Activated CD4-positive, alpha-beta T cell treated with anti-CD3 and anti-CD28 coated beads, Interleukin-10, Interleukin-2, amounts not matched to agents 100 ng/mL and 50 ng/mL, durations not matched to agents 16 hours and 8 hours (primary cell): ENCODE results near the gene POU5F2.

ENCODE experiments used
- DNase-seq: peaks from one replicate; pipeline ENCODE4 v3.0.0-alpha.2; 2020

POU5F2 gene

DNA sequence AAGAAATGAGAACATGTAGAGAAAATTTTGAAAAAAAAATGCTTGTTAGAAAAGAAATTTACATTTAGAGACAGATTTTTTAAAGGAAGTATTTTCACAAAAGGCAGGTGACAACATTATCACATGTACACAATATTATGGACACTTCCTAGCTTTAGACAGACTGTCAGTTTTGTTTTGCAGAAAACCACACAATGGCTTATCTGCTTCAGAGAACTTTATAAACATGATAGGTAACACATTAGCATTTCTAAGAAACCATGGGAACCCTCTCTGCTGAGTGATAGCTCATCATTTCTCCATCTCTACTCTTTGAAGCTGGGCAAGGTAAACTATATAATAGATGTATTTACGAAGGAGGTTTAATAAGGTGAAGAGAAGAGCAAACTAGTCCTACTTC lies 25.6 kb downstream of the POU5F2 start:
- no peak for DNase-seq

GRCh38 chr5:93715327-93715726 lies 26.1 kb downstream of the POU5F2 start:
- no peak for DNase-seq

GRCh38 chr5:93708442-93708841 lies 33.0 kb downstream of the POU5F2 start:
- DNase-seq: no peak

DNA sequence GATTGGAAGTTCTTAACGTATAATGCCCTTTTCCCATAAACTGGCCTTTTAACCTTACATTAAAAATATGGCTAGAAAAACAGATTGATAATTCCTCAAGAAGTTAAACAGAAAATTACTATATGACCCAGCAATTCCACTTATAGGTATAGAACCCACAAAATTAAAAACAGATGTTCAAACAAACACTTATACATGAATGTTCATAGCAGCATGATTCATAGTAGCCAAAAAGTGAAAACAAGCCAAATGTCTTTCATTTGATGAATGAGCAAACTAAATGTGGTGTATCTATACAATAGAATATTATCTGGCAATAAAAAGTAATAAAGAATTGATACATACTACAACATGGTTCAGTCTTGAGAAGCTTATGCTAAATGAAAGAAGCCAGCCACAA lies 35.5 kb downstream of the POU5F2 start:
- no peak for DNase-seq

DNA sequence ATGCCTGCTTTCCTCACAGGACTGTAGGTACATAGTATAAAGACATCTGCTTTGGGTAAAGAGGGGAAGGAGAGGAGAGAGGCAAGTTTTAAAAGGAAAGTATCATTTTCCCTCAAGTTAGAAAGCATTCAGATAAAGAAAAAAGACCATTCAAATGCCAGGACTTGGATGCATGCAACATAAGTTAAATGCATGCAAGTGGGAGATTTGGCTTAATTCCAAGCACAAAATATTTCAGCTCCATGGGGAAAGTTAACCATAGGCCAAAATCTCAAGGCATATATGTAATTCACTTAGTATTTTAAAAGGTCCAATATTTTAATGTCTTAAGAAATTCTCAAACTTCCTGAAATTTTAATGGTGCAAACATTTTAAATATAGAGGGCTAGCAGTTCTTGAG lies 36.4 kb downstream of the POU5F2 start:
- no peak for DNase-seq

DNA sequence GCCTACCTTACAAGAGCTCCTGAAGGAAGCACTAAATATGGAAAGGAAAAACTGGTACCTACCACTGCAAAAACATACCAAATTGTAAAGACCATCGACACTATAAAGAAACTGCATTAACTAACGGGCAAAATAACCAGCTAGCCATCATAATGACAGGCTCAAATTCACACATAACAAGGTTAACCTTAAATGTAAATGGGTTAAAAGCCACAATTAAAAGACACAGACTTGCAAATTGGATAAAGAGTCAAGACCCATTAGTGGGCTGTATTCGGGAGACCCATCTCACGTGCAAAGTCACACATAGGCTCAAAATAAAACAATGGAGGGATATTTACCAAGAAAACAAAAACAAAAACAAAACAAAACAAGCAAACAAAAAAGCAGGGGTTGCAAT lies 49.4 kb downstream of the POU5F2 start:
- DNase-seq: no peak
